BJ (cell line): ENCODE measurements around the gene SMS. TPM values are rescaled to one million over a fixed set of nuclear protein-coding genes. Genes with fewer than 3 reads are reported as not detected.

ENCODE experiments used
- CTCF ChIA-PET: fragments of 350-600 bp; formaldehyde crosslinking; extraction: SDS; loops from one replicate; lab custom pipeline; 2021; ENCODE audit warnings: antibody characterized with exemption, inconsistent platforms; lab: Yijun Ruan, JAX
- POLR2A ChIA-PET: fragments of 300-600 bp; sonication (Branson Sonifier 250); formaldehyde crosslinking; extraction: SDS; loops from one replicate; lab custom pipeline; 2021; ENCODE audit warnings: antibody characterized with exemption; lab: Charles Lee
- DNase-seq: peaks from one replicate; pipeline ENCODE4 v3.0.0-alpha.2; 2011; ENCODE audit warnings: low read depth
- H3K27me3 ChIP-seq: 2 replicates; pipeline ENCODE4 v1.6.0; 2011; ENCODE audit warnings: low read length; ENCODE audit not compliant: control insufficient read depth, insufficient read depth
- H3K36me3 ChIP-seq: 2 replicates; pipeline ENCODE4 v1.5.1; 2011; ENCODE audit warnings: low read length; ENCODE audit not compliant: control insufficient read depth, insufficient read depth
- H3K4me3 ChIP-seq: 2 replicates; pipeline ENCODE4 v1.5.1; 2011; ENCODE audit warnings: low read depth, mild to moderate bottlenecking, control low read depth, low read length
- CTCF ChIP-seq: IDR thresholded peaks from 2 replicates; pipeline ENCODE4 v1.5.1; 2011; ENCODE audit warnings: low read depth, mild to moderate bottlenecking, control low read depth, inconsistent platforms, low read length, moderate library complexity; ENCODE audit not compliant: insufficient read depth
- polyA plus RNA-seq: library from polyadenylated mRNA; depleted of rRNA; stranded (reverse); fragments of >200 nt; gene quantifications from 2 replicates; pipeline ENCODE4 v1.2.3, GENCODE V29; 2011

SMS gene
- polyA plus RNA-seq, 1 experiment, result 26.0 TPM

GRCh38 chrX:21943460-21944135, 3.1 kb downstream of the SMS start:
- CTCF ChIA-PET, result interaction anchor here (1.3 kb wide), 1 partner anchor 20 kb away, joined by 3 read pairs; no protein-coding TSS in a partner anchor
- no peak overlapping the region for H3K4me3 ChIP-seq
- no peaks in the 10 kb centered on the region for H3K27me3 ChIP-seq
- peak; percentile 69 for DNase-seq
- no peak for TF ChIP-seq CTCF
- H3K36me3 ChIP-seq, result no peaks in the 10 kb centered on the region
- POLR2A ChIA-PET, result no interaction called here

- ChIA-PET POLR2A (no interaction called here), CTCF (no interaction called here)
- Histone ChIP-seq H3K36me3 (no peaks in the 10 kb centered on the region), H3K27me3 (no peaks in the 10 kb centered on the region), H3K4me3 (no peak overlapping the region)
- TF ChIP-seq CTCF, result no peak
- no peak for DNase-seq
Measured at GRCh38 chrX:21944136-21944615, 3.7 kb downstream of the SMS start.

GRCh38 chrX:21946925-21947641, 6.6 kb downstream of the SMS start:
- no peak overlapping the region for H3K4me3 ChIP-seq

GRCh38 chrX:21947671-21948070, 7.2 kb downstream of the SMS start:
- no peak overlapping the region for H3K4me3 ChIP-seq
- ChIA-PET POLR2A (no interaction called here), CTCF (interaction anchor here (0.7 kb wide), 1 partner anchor 20 kb away, joined by 5 read pairs; no protein-coding TSS in a partner anchor)

More at GRCh38 chrX:21946925-21947641, 6.6 kb downstream of the SMS start:
- ChIA-PET CTCF (interaction anchor here (0.7 kb wide), 1 partner anchor 21 kb away, joined by 5 read pairs; no protein-coding TSS in a partner anchor), POLR2A (no interaction called here)
- no peak for TF ChIP-seq CTCF
- DNase-seq, result no peak
- Histone ChIP-seq H3K27me3 (no peaks in the 10 kb centered on the region), H3K36me3 (no peaks in the 10 kb centered on the region)

More at GRCh38 chrX:21947671-21948070, 7.2 kb downstream of the SMS start:
- no peak for TF ChIP-seq CTCF
- DNase-seq, result no peak
- no peaks in the 10 kb centered on the region for H3K27me3 ChIP-seq
- no peaks in the 10 kb centered on the region for H3K36me3 ChIP-seq
